Thoracic aorta (tissue), 2 donors: Measurements from ENCODE around the gene TCAIM. TPM values are rescaled to one million over a fixed set of nuclear protein-coding genes. Genes with fewer than 3 reads are reported as not detected.

ENCODE experiments used
- ATAC-seq: fragments of 150-250 bp; one replicate; pipeline ENCODE4 v1.8.0; 2017; ENCODE audit warnings: low read depth; ENCODE audit not compliant: insufficient number of reproducible peaks, low FRiP score
- DNase-seq: peaks from one replicate; pipeline ENCODE4 v3.0.0-alpha.2; 2020; ENCODE audit warnings: low spot score
- H3K27ac ChIP-seq, 2 donors: fragments of 200-600 bp; sonication (generic); 1 replicate in 1 of 2; 2 replicates in 1 of 2; pipeline ENCODE4 v1.5.1; 2016; ENCODE audit warnings: mild to moderate bottlenecking in 2 of 2, moderate library complexity in 2 of 2
- H3K27me3 ChIP-seq: fragments of 200-600 bp; sonication (generic); replicated peaks from 2 replicates; pipeline ENCODE4 v1.6.0; 2016; ENCODE audit warnings: mild to moderate bottlenecking; ENCODE audit not compliant: insufficient read depth
- H3K36me3 ChIP-seq: fragments of 200-600 bp; sonication (generic); one replicate; pipeline ENCODE4 v1.5.1; 2016
- H3K4me1 ChIP-seq, 2 donors: fragments of 200-600 bp; sonication (generic); 1 replicate in 1 of 2; 2 replicates in 1 of 2; pipeline versions ENCODE4 v1.5.1 to v1.6.0; 2016; ENCODE audit warnings: low read depth in 2 of 2, mild to moderate bottlenecking in 1 of 2; ENCODE audit not compliant: control insufficient read depth in 1 of 2
- H3K4me3 ChIP-seq: fragments of 200-600 bp; sonication (generic); 2 replicates; pipeline ENCODE4 v1.5.1; 2016; ENCODE audit warnings: mild to moderate bottlenecking
- H3K9me3 ChIP-seq: fragments of 200-600 bp; sonication (generic); 2 replicates; pipeline ENCODE4 v1.5.1; 2016
- total RNA-seq, 2 donors: library from RNA; depleted of rRNA; stranded (reverse); fragments of >200 nt; gene quantifications; one replicate each; pipeline versions ENCODE4 v1.1.0 to v1.2.3, GENCODE V29; 2016
- TF ChIP-seq, protein P1 (sequence below): fragments of 200-600 bp; sonication (generic); IDR thresholded peaks from one replicate; pipeline ENCODE4 v1.5.1; 2019; ENCODE audit warnings: antibody characterized with exemption

TCAIM gene
- total RNA-seq, 2 donors from 2014 or later, result 14.8 to 32.1 TPM

DNA sequence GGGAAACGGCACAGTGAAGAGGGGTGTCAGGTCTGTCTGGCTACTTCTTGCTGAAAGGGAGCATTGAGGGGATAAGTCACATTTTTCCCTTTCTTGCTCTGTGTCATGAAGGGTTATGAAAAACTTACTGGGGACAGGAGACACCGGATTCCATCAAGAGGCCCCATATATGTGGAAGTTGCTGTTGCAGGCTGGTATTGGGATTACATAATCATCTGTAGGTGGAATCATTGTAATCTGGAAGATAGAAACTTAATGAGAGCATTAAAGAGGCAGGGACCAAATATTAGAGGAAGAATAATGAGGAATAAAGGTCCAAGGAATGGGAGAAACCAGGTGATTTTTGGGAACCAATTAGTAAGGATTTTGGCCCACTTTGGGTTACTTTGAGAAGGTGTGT is 4.2 kb upstream of the TCAIM start:
- Histone ChIP-seq H3K4me3 (no peak overlapping the region), H3K27me3 (no peaks in the 10 kb centered on the region), H3K9me3 (no peaks in the 10 kb centered on the region), H3K36me3 (no peaks in the 10 kb centered on the region), H3K4me1 (peaks cover 0 to 11% of the 10 kb centered on the region in 2 donors), H3K27ac (no peak overlapping the region)
- TF ChIP-seq, protein P1, sequence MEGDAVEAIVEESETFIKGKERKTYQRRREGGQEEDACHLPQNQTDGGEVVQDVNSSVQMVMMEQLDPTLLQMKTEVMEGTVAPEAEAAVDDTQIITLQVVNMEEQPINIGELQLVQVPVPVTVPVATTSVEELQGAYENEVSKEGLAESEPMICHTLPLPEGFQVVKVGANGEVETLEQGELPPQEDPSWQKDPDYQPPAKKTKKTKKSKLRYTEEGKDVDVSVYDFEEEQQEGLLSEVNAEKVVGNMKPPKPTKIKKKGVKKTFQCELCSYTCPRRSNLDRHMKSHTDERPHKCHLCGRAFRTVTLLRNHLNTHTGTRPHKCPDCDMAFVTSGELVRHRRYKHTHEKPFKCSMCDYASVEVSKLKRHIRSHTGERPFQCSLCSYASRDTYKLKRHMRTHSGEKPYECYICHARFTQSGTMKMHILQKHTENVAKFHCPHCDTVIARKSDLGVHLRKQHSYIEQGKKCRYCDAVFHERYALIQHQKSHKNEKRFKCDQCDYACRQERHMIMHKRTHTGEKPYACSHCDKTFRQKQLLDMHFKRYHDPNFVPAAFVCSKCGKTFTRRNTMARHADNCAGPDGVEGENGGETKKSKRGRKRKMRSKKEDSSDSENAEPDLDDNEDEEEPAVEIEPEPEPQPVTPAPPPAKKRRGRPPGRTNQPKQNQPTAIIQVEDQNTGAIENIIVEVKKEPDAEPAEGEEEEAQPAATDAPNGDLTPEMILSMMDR, result no peak
- no peak for DNase-seq
- no peak for ATAC-seq

DNA sequence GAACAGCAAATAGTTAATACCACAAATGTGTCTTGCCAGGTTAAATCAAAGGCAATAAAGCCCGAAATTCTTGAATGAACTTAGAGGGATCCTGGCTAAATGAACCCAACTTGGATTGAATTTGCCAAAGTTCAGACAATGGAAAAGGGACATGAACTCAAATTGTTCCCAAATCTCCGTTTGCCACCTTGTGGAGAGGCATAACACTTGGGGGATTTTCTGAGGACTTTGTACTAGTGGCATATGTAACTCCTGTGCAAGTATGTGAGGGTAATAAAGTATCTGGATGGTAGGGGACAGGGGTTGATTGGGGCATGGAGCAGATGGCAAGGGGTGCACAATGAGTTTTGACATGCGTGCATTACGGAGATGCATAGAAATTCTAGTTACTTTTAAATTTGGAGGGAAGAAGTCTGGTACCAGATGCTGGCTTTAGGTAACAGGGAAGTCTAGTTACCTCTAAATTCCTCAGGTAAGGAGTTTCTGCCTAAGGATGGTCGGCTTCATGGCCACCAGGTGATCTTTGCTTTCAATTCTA is 1.2 kb upstream of the TCAIM start:
- H3K36me3 ChIP-seq, result no peaks in the 10 kb centered on the region

DNA sequence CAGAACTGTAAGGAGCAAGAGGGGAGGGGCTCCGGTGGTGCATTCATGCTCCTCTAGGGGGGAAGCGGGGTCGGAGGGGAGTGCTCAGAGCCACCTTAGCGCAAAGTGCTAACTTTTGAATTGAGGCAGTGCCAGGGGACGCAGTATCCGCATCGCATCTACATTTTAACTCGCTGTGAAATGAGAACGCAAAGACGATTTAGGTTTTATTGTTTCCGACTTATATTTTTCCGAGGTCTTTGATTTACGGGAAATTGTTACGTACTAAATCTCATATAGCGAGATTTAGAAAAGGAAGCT is 212 bp downstream of the TCAIM start:
- no peaks in the 10 kb centered on the region for H3K27me3 ChIP-seq
- peak overlapping the region; percentile 89 to 98 for H3K27ac ChIP-seq
- peak overlapping the region; percentile 83 for H3K4me3 ChIP-seq
- no peaks in the 10 kb centered on the region for H3K36me3 ChIP-seq
- no peaks in the 10 kb centered on the region for H3K9me3 ChIP-seq
- no peak for ATAC-seq
- TF ChIP-seq, protein P1, result no peak
- H3K4me1 ChIP-seq, result peaks cover 24 to 46% of the 10 kb centered on the region in 2 donors
- no peak for DNase-seq

More for the DNA sequence above, 1.2 kb upstream of the TCAIM start:
- no peak for DNase-seq
- Histone ChIP-seq H3K4me1 (peaks cover 18 to 37% of the 10 kb centered on the region in 2 donors), H3K27me3 (no peaks in the 10 kb centered on the region), H3K4me3 (peak overlapping the region; percentile 83), H3K9me3 (no peaks in the 10 kb centered on the region), H3K27ac (peak overlapping the region; percentile 89 to 98)
- no peak for ATAC-seq
- TF ChIP-seq, protein P1, result no peak

DNA sequence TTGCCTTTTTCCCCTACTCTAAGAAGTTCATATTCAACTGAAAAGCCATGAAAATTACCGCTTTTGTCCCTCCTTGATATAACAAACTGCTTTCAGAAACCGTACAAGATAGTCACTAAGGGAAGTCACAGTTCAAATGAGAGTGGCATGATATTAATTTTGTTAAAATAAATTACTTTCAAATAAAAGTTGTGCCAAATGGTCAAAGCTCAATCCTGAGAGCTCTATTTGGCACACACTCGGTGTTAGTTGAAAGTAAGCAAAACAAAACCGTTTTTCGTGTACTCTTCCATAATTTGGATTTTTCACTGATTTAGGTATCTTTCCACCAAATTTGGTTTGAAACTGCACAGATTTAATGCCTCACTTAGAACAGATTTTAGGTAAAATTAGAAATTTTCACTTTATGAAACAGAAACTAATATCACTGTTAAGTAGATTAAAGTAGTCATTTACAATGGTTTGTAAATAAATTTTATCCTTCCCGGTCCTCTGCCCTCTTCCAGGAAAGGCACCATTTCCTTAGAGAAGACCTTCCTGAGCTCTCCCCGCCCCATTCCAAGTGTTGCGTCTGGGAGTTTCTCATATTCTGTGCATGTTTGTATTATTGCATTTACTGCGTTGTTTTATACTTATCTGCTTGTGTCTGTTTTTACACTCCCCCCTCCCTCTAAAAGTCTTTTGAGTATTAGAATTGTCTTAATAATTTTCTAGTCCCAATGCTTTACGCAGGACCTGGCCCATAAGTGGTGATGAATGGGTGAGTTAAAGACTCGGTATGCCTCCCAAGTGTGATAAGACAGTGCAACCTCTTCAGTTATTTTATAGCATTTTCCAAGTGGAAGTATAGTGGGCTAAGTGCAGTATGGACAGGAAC is 853 bp downstream of the TCAIM start:
- ATAC-seq (no peak), DNase-seq (no peak)
- peak overlapping the region; percentile 83 for H3K4me3 ChIP-seq
- H3K9me3 ChIP-seq, result no peaks in the 10 kb centered on the region
- TF ChIP-seq, protein P1, result no peak
- peak overlapping the region; percentile 89 to 98 for H3K27ac ChIP-seq
- no peaks in the 10 kb centered on the region for H3K27me3 ChIP-seq
- no peaks in the 10 kb centered on the region for H3K36me3 ChIP-seq
- H3K4me1 ChIP-seq, result peaks cover 24 to 46% of the 10 kb centered on the region in 2 donors

DNA sequence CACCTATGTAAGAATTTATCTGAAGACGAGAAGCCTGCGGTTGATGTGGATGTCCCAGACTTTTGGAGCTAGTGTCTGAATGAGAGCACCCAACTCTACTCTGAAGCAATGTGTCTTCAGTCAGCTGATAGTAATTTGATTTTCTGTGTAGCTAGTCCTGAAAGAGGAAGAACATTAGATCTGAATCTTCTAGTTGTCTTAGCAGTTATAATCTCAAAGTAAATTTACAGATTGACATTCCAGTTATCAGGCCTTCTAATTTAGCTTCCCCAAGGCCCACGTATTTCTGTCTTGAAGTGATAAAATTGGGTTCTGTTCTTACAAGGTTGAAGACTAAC is 1.5 kb downstream of the TCAIM start:
- ATAC-seq (no peak), DNase-seq (no peak)
- TF ChIP-seq, protein P1, result no peak
- Histone ChIP-seq H3K36me3 (no peaks in the 10 kb centered on the region), H3K27me3 (no peaks in the 10 kb centered on the region), H3K27ac (peak overlapping the region; percentile 89 to 98), H3K4me1 (peaks cover 24 to 46% of the 10 kb centered on the region in 2 donors), H3K9me3 (no peaks in the 10 kb centered on the region), H3K4me3 (peak overlapping the region; percentile 83)
